PC-9 (cell line): Measurements from ENCODE around the gene PRSS33. TPM values are rescaled to one million over a fixed set of nuclear protein-coding genes. Genes with fewer than 3 reads are reported as not detected.

Experiments used
- BruUV-seq: library from RNA; stranded (reverse); fragments of 400-500 nt; replicated peaks from 2 replicates; lab custom pipeline; 2021; lab: Mats Ljungman, UMichigan
- CTCF ChIA-PET: fragments of 300-600 bp; sonication (Branson Sonifier 250); formaldehyde crosslinking; loops from one replicate; lab custom pipeline; 2022; ENCODE audit warnings: antibody characterized with exemption; lab: Charles Lee
- POLR2A ChIA-PET: fragments of 300-600 bp; sonication (Branson Sonifier 250); formaldehyde crosslinking; loops from one replicate; lab custom pipeline; 2022; ENCODE audit warnings: antibody characterized with exemption; ENCODE audit not compliant: unreplicated experiment; lab: Charles Lee
- DNase-seq, 2 experiments: peaks; one replicate each; pipeline versions ENCODE4 v3.0.0 to v3.0.0-alpha.2; 2015 to 2022; ENCODE audit warnings: mixed read lengths in 1 of 2
- H2AFZ ChIP-seq: fragments of 200-600 bp; sonication (generic); 2 replicates; pipeline ENCODE4 v1.8.1; 2017; ENCODE audit warnings: antibody characterized with exemption
- H3F3A ChIP-seq: fragments of 200-600 bp; sonication (generic); 2 replicates; pipeline ENCODE4 v1.8.1; 2017; ENCODE audit warnings: antibody characterized with exemption, mild to moderate bottlenecking, low read depth; ENCODE audit not compliant: insufficient read depth
- H3K27ac ChIP-seq: fragments of 200-600 bp; sonication (generic); 2 replicates; pipeline ENCODE4 v1.6.1; 2016; ENCODE audit warnings: mixed run types
- H3K27me3 ChIP-seq: fragments of 200-600 bp; sonication (generic); 2 replicates; pipeline ENCODE4 v1.6.1; 2016; ENCODE audit warnings: low read depth, mixed run types; ENCODE audit not compliant: insufficient read depth
- H3K36me3 ChIP-seq: fragments of 200-600 bp; sonication (generic); 2 replicates; pipeline ENCODE4 v1.6.1; 2016; ENCODE audit warnings: low read depth, mixed run types
- H3K4me1 ChIP-seq: fragments of 200-600 bp; sonication (generic); replicated peaks from 2 replicates; pipeline ENCODE4 v1.6.1; 2016; ENCODE audit warnings: mixed run types; ENCODE audit not compliant: insufficient read depth
- H3K4me2 ChIP-seq: fragments of 200-600 bp; sonication (generic); 2 replicates; pipeline ENCODE4 v1.6.1; 2017; ENCODE audit warnings: mixed run types
- H3K4me3 ChIP-seq: fragments of 200-600 bp; sonication (generic); 2 replicates; pipeline ENCODE4 v1.6.1; 2016; ENCODE audit warnings: mixed run types
- H3K79me2 ChIP-seq: fragments of 200-600 bp; sonication (generic); 2 replicates; pipeline ENCODE4 v1.6.1; 2017; ENCODE audit warnings: low read depth, mixed run types
- H3K9me2 ChIP-seq: fragments of 200-600 bp; sonication (generic); 2 replicates; pipeline ENCODE4 v1.8.1; 2017; ENCODE audit warnings: mild to moderate bottlenecking; ENCODE audit not compliant: insufficient read depth
- H3K9me3 ChIP-seq: fragments of 200-600 bp; sonication (generic); 2 replicates; pipeline ENCODE4 v1.8.1; 2016; ENCODE audit warnings: low read depth; ENCODE audit not compliant: insufficient read depth
- H4K20me1 ChIP-seq: fragments of 200-600 bp; sonication (generic); 2 replicates; pipeline ENCODE4 v1.8.1; 2017; ENCODE audit not compliant: insufficient read depth
- CTCF ChIP-seq: fragments of 200-600 bp; sonication (generic); conservative IDR thresholded peaks from 2 replicates; pipeline ENCODE4 v1.6.1; 2017; ENCODE audit warnings: mixed run types, antibody characterized with exemption, mild to moderate bottlenecking, moderate library complexity
- EZH2 ChIP-seq: fragments of 200-600 bp; sonication (generic); IDR thresholded peaks from 2 replicates; pipeline ENCODE4 v1.8.0; 2017; ENCODE audit warnings: antibody characterized with exemption, low read depth
- intact Hi-C: fragments of 100-400 bp; cut with micrococcal nuclease; formaldehyde crosslinking; loops from one replicate; pipeline ENCODE4 v1.10.0; 2022; ENCODE audit not compliant: unreplicated experiment
- total RNA-seq: library from RNA; stranded (reverse); gene quantifications from 2 replicates; pipeline ENCODE4 v1.2.3, GENCODE V29; 2021

PRSS33 gene
- total RNA-seq, 1 experiment from 2014 or later = 0.33 TPM

GRCh38 chr16:2774161-2774891 lies 13.0 kb downstream of the PRSS33 start:
- no peaks in the 10 kb centered on the region for H3K27me3 ChIP-seq
- ChIA-PET CTCF (interaction anchor here (0.7 kb wide), 1 partner anchor 10 kb away, joined by 3 read pairs; no protein-coding TSS in a partner anchor), POLR2A (interaction anchor here (0.9 kb wide), 1 partner anchor 92 kb away, joined by 3 read pairs; the partner anchor contains the start of gene KCTD5)
- TF ChIP-seq CTCF (no peak), EZH2 (no peak)
- peaks cover 9% of the 10 kb centered on the region; the same call in 1 of the 2 replicates for H3K36me3 ChIP-seq
- peaks cover 20% of the 10 kb centered on the region for H3K4me1 ChIP-seq
- H2AFZ ChIP-seq = no peak overlapping the region
- peaks cover 45% of the 10 kb centered on the region for H3K79me2 ChIP-seq
- H3K4me2 ChIP-seq = no peak overlapping the region
- no peak overlapping the region for H3K27ac ChIP-seq
- H3F3A ChIP-seq = peaks cover 69% of the 10 kb centered on the region
- H3K9me2 ChIP-seq = no peaks in the 10 kb centered on the region
- peaks cover 36% of the 10 kb centered on the region for H4K20me1 ChIP-seq
- H3K4me3 ChIP-seq = no peak overlapping the region
- no peaks in the 10 kb centered on the region for H3K9me3 ChIP-seq
- DNase-seq = no peak
- BruUV-seq = no TSS peak
- intact Hi-C loops = no loop called here

- Histone ChIP-seq H3K4me3 (no peak overlapping the region), H3K9me2 (no peaks in the 10 kb centered on the region), H3K9me3 (no peaks in the 10 kb centered on the region), H3K36me3 (peaks cover 13% of the 10 kb centered on the region; the same call in 1 of the 2 replicates), H3K27ac (peak overlapping the region; percentile 19; the same call in 1 of the 2 replicates), H3K27me3 (no peaks in the 10 kb centered on the region), H2AFZ (no peak overlapping the region), H3K79me2 (peaks cover 37% of the 10 kb centered on the region), H3K4me2 (no peak overlapping the region), H3F3A (peaks cover 74% of the 10 kb centered on the region), H4K20me1 (peaks cover 46% of the 10 kb centered on the region), H3K4me1 (peaks cover 13% of the 10 kb centered on the region)
- intact Hi-C loops = no loop called here
- DNase-seq = peak in 1 of 2 experiments; percentile 49
- ChIA-PET POLR2A (no interaction called here), CTCF (interaction anchor here (0.5 to 0.7 kb wide), 2 partner anchors 9 to 97 kb away, joined by 3 to 5 read pairs; no protein-coding TSS in a partner anchor)
- TF ChIP-seq EZH2 = no peak
- no peak for TF ChIP-seq CTCF
- no TSS peak for BruUV-seq
Measured at GRCh38 chr16:2773188-2773968, 14.0 kb downstream of the PRSS33 start.
